ENCODE data around the gene SH3PXD2A. TPM values are rescaled to one million over a fixed set of nuclear protein-coding genes. Genes with fewer than 3 reads are reported as not detected.

The SH3PXD2A gene
- total RNA-seq, 1 experiment from 2014 or later = 13.2 TPM

DNA sequence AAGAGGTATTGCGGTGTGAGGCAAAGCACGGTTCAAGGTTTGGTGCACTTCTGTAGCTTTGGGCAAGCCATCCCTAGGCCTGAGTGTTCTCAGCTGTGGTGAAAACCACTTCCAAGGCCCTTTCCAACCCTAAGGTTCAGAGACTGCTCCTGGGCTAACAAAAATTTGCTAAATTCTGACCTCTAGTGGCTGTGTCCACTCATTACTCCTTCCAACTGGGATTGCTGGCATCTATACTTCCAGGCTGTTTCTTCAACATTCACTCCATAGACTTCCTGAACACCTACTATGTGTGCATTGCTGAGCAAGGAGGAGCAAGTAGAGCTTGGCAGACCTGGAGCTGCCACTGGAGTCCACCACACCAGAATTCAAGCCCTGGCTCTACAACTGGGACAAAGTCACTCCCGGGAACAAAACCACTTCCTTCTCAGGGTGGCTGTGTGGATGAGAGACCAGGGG is 29.3 kb upstream of the SH3PXD2A start:
- peak; percentile 73 for DNase-seq (ENCODE audit: unreplicated experiment)
- Mint-ChIP-seq H3K4me1 (ENCODE audit: insufficient read depth, unreplicated experiment) (peaks cover 38% of the 10 kb centered on the region), H3K27ac (ENCODE audit: low read depth, unreplicated experiment) (no peak overlapping the region), H3K9me3 (ENCODE audit: unreplicated experiment) (no peaks in the 10 kb centered on the region), H3K4me3 (ENCODE audit: unreplicated experiment) (no peak overlapping the region), H3K36me3 (ENCODE audit: insufficient read depth, unreplicated experiment) (peaks cover 67% of the 10 kb centered on the region), H3K27me3 (ENCODE audit: insufficient read depth, unreplicated experiment) (no peaks in the 10 kb centered on the region)
- ChIA-PET CTCF (interaction anchor here (0.5 to 8.6 kb wide), 37 partner anchors 9 to 329 kb away, joined by 3 to 203 read pairs (median 3); no protein-coding TSS in a partner anchor), POLR2A (interaction anchor here (0.5 to 13.6 kb wide), 12 partner anchors 10 to 175 kb away, joined by 3 to 315 read pairs (median 5); partner anchors contain the start of gene SLK)
- BruUV-seq (replicated peaks) = no TSS peak
- TF ChIP-seq, protein P1, sequence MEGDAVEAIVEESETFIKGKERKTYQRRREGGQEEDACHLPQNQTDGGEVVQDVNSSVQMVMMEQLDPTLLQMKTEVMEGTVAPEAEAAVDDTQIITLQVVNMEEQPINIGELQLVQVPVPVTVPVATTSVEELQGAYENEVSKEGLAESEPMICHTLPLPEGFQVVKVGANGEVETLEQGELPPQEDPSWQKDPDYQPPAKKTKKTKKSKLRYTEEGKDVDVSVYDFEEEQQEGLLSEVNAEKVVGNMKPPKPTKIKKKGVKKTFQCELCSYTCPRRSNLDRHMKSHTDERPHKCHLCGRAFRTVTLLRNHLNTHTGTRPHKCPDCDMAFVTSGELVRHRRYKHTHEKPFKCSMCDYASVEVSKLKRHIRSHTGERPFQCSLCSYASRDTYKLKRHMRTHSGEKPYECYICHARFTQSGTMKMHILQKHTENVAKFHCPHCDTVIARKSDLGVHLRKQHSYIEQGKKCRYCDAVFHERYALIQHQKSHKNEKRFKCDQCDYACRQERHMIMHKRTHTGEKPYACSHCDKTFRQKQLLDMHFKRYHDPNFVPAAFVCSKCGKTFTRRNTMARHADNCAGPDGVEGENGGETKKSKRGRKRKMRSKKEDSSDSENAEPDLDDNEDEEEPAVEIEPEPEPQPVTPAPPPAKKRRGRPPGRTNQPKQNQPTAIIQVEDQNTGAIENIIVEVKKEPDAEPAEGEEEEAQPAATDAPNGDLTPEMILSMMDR (IDR thresholded peaks at IDR 0.05; ENCODE audit: unreplicated experiment) = peak; percentile 67
- intact Hi-C loops (cut with micrococcal nuclease) = loop anchor here (1.0 to 10.0 kb wide), 4 partner anchors 25 to 450 kb away; partner anchors contain the start of gene ITPRIP

DNA sequence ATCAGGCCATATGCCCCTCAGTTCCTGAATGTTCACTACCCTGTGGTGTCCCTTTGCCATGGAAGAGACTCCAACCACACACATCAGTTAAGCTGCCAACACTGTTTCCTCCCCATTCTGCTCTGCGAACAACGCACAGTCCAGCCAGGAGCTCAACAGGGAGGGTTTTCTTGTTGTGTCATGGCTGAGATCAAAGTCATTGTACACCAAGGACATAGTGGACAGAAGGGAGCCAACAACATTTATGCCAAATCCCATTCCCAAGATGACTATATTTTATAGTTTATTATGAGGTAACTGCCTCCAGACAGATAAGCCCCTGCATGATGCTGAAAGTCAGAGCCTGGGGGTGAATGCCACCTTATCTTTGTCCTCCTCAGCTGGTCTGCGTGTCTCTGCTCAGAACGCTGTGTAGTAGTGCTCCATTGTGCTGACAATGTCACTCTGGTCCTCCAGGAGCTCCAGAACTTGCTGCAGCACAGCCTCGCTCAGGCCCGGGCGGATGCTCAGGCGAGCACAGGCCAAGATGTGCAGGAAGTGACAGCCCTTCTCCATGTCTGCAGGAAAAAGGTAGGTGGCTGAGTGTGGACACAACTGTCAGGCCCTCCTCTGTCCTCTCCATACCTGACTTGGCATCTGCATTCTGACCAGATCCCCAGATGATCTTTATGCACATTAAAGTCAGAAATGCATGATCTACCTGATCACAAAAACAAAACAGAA is 27.1 kb upstream of the SH3PXD2A start:
- Mint-ChIP-seq H3K4me3 (ENCODE audit: unreplicated experiment) (no peak overlapping the region), H3K4me1 (ENCODE audit: insufficient read depth, unreplicated experiment) (peaks cover 38% of the 10 kb centered on the region), H3K36me3 (ENCODE audit: insufficient read depth, unreplicated experiment) (peaks cover 64% of the 10 kb centered on the region), H3K27ac (ENCODE audit: low read depth, unreplicated experiment) (peak overlapping the region; percentile 68), H3K9me3 (ENCODE audit: unreplicated experiment) (no peaks in the 10 kb centered on the region), H3K27me3 (ENCODE audit: insufficient read depth, unreplicated experiment) (no peaks in the 10 kb centered on the region)
- TF ChIP-seq, protein P1 (IDR thresholded peaks at IDR 0.05; ENCODE audit: unreplicated experiment) = no peak
- CTCF ChIA-PET = interaction anchor here (0.6 to 8.6 kb wide), 11 partner anchors 11 to 172 kb away, joined by 3 to 203 read pairs (median 3); no protein-coding TSS in a partner anchor
- intact Hi-C loops (cut with micrococcal nuclease) = loop anchor here (10.0 kb wide), 1 partner anchor 452 kb away; the partner anchor contains the start of gene ITPRIP
- no TSS peak for BruUV-seq (replicated peaks)
- no peak for DNase-seq (ENCODE audit: unreplicated experiment)
- POLR2A ChIA-PET = interaction anchor here (0.7 to 13.6 kb wide), 14 partner anchors 11 to 200 kb away, joined by 3 to 315 read pairs (median 7); partner anchors contain the start of gene SH3PXD2A

DNA sequence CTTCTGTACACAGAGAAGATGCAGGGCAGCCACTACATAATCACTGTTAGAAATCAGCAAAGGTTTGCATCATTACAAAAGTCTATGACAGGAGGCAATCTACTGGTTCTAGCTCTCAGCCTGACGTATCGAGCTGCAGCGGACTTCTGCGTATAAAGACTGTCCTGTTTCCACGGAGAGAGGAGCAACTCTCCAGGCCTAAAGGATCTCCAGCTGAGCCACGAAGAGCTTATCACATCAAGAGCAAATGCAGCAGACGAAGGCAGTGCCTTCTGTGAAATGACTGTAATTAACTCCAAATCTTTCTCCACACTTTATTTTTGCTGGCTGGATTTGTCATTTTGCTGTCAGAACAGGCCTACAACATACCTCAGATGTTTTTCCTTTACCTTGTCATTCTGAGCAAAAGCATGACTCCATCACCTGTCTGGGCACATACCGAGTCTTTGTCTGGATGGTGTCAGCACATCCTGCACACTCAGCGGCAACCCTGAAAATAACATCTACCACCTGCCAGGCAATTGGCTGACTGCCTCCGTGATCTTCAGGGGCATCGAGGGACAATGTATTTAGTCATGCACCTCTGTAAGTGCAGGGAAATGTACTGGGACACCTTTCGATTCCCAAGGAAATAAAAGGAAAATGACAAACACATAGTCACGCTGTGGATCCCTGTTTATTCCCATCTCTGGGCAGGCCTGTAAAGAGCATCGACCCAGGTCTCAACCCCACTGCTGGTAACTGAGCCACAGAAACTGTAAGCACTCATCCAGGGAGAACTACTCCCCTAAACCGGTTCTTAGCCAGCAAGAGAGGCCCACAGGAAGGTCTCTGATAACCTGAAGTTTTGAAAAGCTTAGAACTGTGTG is 26.3 kb upstream of the SH3PXD2A start:
- H3K4me3 Mint-ChIP-seq (ENCODE audit: unreplicated experiment) = no peak overlapping the region

More for the DNA sequence above, 26.3 kb upstream of the SH3PXD2A start:
- TF ChIP-seq, protein P1 (IDR thresholded peaks at IDR 0.05; ENCODE audit: unreplicated experiment) = no peak
- H3K27ac Mint-ChIP-seq (ENCODE audit: low read depth, unreplicated experiment) = peak overlapping the region; percentile 68
- TSS peak; percentile 87 for BruUV-seq (replicated peaks)
- ChIA-PET CTCF (interaction anchor here (0.6 to 8.6 kb wide), 11 partner anchors 8 to 469 kb away, joined by 3 to 203 read pairs (median 4); no protein-coding TSS in a partner anchor), POLR2A (interaction anchor here (0.6 to 13.6 kb wide), 24 partner anchors 11 to 457 kb away, joined by 3 to 315 read pairs (median 3); partner anchors contain the start of genes COL17A1, ITPRIP and SH3PXD2A)
- peaks cover 63% of the 10 kb centered on the region for H3K36me3 Mint-ChIP-seq (ENCODE audit: insufficient read depth, unreplicated experiment)
- H3K4me1 Mint-ChIP-seq (ENCODE audit: insufficient read depth, unreplicated experiment) = peaks cover 38% of the 10 kb centered on the region
- intact Hi-C loops (cut with micrococcal nuclease) = loop anchor here (10.0 kb wide), 1 partner anchor 453 kb away; the partner anchor contains the start of gene ITPRIP
- DNase-seq (ENCODE audit: unreplicated experiment) = peak; percentile 86
- H3K27me3 Mint-ChIP-seq (ENCODE audit: insufficient read depth, unreplicated experiment) = no peaks in the 10 kb centered on the region
- no peaks in the 10 kb centered on the region for H3K9me3 Mint-ChIP-seq (ENCODE audit: unreplicated experiment)

Measured in MCF 10A (cell line).